ENCODE measurements around the gene XPO6. TPM values are rescaled to one million over a fixed set of nuclear protein-coding genes. Genes with fewer than 3 reads are reported as not detected.

The XPO6 gene
- total RNA-seq, 1 experiment from 2014 or later = 162 TPM

- CTCF ChIA-PET = no interaction called here
- Histone ChIP-seq H3K27ac (ENCODE audit: low read depth, low read length) (no peak overlapping the region), H3K4me2 (ENCODE audit: low read length) (no peak overlapping the region), H3K9ac (ENCODE audit: low read length) (no peak overlapping the region), H3K9me3 (ENCODE audit: control insufficient read depth in 1 of 2, insufficient read depth in 1 of 2, low read depth in 1 of 2, low read length in 2 of 2) (no peaks in the 10 kb centered on the region), H4K20me1 (ENCODE audit: insufficient read depth) (peaks cover 14% of the 10 kb centered on the region; the same call in 1 of the 2 replicates), H3K27me3 (ENCODE audit: insufficient read depth, low read length) (no peaks in the 10 kb centered on the region), H3K4me3 (replicated peaks in 1 of 2; ENCODE audit: low read depth in 1 of 2, low read length in 2 of 2) (no peak overlapping the region), H3K79me2 (ENCODE audit: insufficient read depth, low read length) (peaks cover 95% of the 10 kb centered on the region), H3K4me1 (ENCODE audit: control insufficient read depth in 1 of 2, insufficient read depth in 2 of 2, low read length in 2 of 2) (peaks cover 0 to 13% of the 10 kb centered on the region in 2 experiments; a peak in 2 of 4 replicates), H3K36me3 (ENCODE audit: control insufficient read depth in 1 of 2, insufficient read depth in 2 of 2, low read length in 2 of 2) (peaks cover 28 to 60% of the 10 kb centered on the region in 2 experiments; a peak in 3 of 4 replicates), H3K9me2 (ENCODE audit: insufficient read depth) (no peaks in the 10 kb centered on the region), H2AFZ (ENCODE audit: low read depth, low read length, poor library complexity, severe bottlenecking) (no peak overlapping the region)
- no TSS peak for BruUV-seq (replicated peaks)
- DNase-seq (ENCODE audit: low read depth, low spot score) = no peak
- no peak for ATAC-seq
- POLR2A ChIA-PET = no interaction called here
- intact Hi-C loops (cut with micrococcal nuclease) = loop anchor here (5.0 kb wide), 2 partner anchors 33 to 48 kb away; no protein-coding TSS in a partner anchor
- TF ChIP-seq POLR2AphosphoS5 (IDR thresholded peaks at IDR 0.05; ENCODE audit: low read depth, low read length) = no peak
- TF ChIP-seq REST (IDR thresholded peaks at IDR 0.05; ENCODE audit: low read depth) = no peak
- no peak for TF ChIP-seq RAD21 (IDR thresholded peaks at IDR 0.05; ENCODE audit: low read depth)
- no peak for TF ChIP-seq ELF1 (IDR thresholded peaks at IDR 0.05; ENCODE audit: borderline replicate concordance, low read depth)
- no peak for TF ChIP-seq CTCF (IDR thresholded peaks at IDR 0.05 in 2 of 3, conservative IDR thresholded peaks at IDR 0.05 in 1 of 3; ENCODE audit: borderline replicate concordance in 1 of 3, insufficient read depth in 1 of 3, low read depth in 2 of 3, low read length in 2 of 3)
- RAD21 ChIA-PET (ENCODE audit: low non-redundant PET in 1 of 2, low total read pairs in 2 of 2, uncharacterized antibody in 2 of 2, unreplicated experiment in 2 of 2) = no interaction called here
These were observed 42.7 kb downstream of the XPO6 start for GRCh38 chr16:28168991-28169554.

All from HCT116 (cell line).